Measurements from ENCODE around the gene FRMD4A.

DNA sequence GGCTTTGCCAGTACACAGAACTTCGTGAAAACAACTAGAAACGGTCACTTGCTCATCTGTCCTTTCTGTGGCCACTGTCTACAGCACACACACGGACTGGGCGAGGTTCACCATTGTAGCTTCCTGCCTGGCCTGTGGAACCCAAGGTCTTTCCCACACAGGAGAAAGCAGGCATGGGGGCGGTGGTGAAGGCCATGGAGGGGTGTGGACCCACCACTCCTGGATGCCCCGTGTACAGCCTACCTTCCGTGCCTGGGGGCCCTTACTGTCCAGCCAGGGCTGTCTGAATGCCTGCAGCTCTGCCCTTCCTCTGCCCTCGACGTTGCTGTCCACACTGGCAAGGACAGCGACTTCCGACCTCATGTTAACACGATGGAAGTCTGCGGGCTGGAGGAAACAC, 635.1 kb downstream of the FRMD4A start:
- TF ChIP-seq, protein P1, sequence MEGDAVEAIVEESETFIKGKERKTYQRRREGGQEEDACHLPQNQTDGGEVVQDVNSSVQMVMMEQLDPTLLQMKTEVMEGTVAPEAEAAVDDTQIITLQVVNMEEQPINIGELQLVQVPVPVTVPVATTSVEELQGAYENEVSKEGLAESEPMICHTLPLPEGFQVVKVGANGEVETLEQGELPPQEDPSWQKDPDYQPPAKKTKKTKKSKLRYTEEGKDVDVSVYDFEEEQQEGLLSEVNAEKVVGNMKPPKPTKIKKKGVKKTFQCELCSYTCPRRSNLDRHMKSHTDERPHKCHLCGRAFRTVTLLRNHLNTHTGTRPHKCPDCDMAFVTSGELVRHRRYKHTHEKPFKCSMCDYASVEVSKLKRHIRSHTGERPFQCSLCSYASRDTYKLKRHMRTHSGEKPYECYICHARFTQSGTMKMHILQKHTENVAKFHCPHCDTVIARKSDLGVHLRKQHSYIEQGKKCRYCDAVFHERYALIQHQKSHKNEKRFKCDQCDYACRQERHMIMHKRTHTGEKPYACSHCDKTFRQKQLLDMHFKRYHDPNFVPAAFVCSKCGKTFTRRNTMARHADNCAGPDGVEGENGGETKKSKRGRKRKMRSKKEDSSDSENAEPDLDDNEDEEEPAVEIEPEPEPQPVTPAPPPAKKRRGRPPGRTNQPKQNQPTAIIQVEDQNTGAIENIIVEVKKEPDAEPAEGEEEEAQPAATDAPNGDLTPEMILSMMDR (conservative IDR thresholded peaks at IDR 0.05) = no peak
- TF ChIP-seq EZH2 (IDR thresholded peaks at IDR 0.05; ENCODE audit: low read depth) = no peak
